T-helper 2 cell treated with Interferon-gamma antibody and Interleukin-4, amounts not matched to agents 100 ng/mL and 5 ng/mL, for 36 hours (primary cell): ENCODE measurements around the gene FAM3D. TPM values are rescaled to one million over a fixed set of nuclear protein-coding genes. Genes with fewer than 3 reads are reported as not detected.

Source experiments
- intact Hi-C: fragments of 100-400 bp; cut with micrococcal nuclease; formaldehyde crosslinking; loops from one replicate; pipeline ENCODE4 v1.15.1; 2023
- total RNA-seq: library from RNA; stranded (reverse); gene quantifications from 2 replicates; pipeline ENCODE4 v1.2.3, GENCODE V29; 2022

The FAM3D gene
- total RNA-seq, 1 donor from 2014 or later: not detected

- intact Hi-C loops: no loop called here
Measured at GRCh38 chr3:58656631-58657030, 9.9 kb downstream of the FAM3D start.

GRCh38 chr3:58654466-58654865 lies 12.1 kb downstream of the FAM3D start:
- intact Hi-C loops: no loop called here

- intact Hi-C loops: no loop called here
Measured at GRCh38 chr3:58652624-58653023, 13.9 kb downstream of the FAM3D start.

GRCh38 chr3:58651276-58651675 lies 15.3 kb downstream of the FAM3D start:
- intact Hi-C loops: no loop called here

GRCh38 chr3:58647381-58648141 lies 19.0 kb downstream of the FAM3D start:
- intact Hi-C loops: no loop called here

GRCh38 chr3:58646503-58646902 lies 20.1 kb downstream of the FAM3D start:
- intact Hi-C loops: no loop called here

GRCh38 chr3:58645726-58646125 lies 20.8 kb downstream of the FAM3D start:
- intact Hi-C loops: no loop called here

GRCh38 chr3:58642846-58643245 lies 23.7 kb downstream of the FAM3D start:
- intact Hi-C loops: no loop called here

- intact Hi-C loops: loop anchor here (1.0 kb wide), 1 partner anchor 409 kb away; the partner anchor contains the start of gene CFAP20DC
Measured at GRCh38 chr3:58640700-58641372, 25.7 kb downstream of the FAM3D start.

- intact Hi-C loops: loop anchor here (1.0 kb wide), 1 partner anchor 410 kb away; the partner anchor contains the start of gene CFAP20DC
Measured at GRCh38 chr3:58639842-58640241, 26.7 kb downstream of the FAM3D start.

- intact Hi-C loops: no loop called here
Measured at GRCh38 chr3:58639001-58639400, 27.6 kb downstream of the FAM3D start.

GRCh38 chr3:58638591-58638990 lies 28.0 kb downstream of the FAM3D start:
- intact Hi-C loops: no loop called here

GRCh38 chr3:58637509-58637908 lies 29.1 kb downstream of the FAM3D start:
- intact Hi-C loops: no loop called here

GRCh38 chr3:58635371-58636285 lies 30.9 kb downstream of the FAM3D start:
- intact Hi-C loops: no loop called here

GRCh38 chr3:58633157-58633865 lies 33.3 kb downstream of the FAM3D start:
- intact Hi-C loops: loop anchor here (5.0 kb wide), 1 partner anchor 446 kb away; no protein-coding TSS in a partner anchor

- intact Hi-C loops: loop anchor here (2.0 to 5.0 kb wide), 2 partner anchors 325 to 444 kb away; partner anchors contain the start of genes HTD2 and RPP14
Measured at GRCh38 chr3:58631742-58632141, 34.8 kb downstream of the FAM3D start.

GRCh38 chr3:58630710-58631092 lies 35.9 kb downstream of the FAM3D start:
- intact Hi-C loops: loop anchor here (1.0 to 5.0 kb wide), 3 partner anchors 62 to 443 kb away; partner anchors contain the start of genes HTD2 and RPP14

GRCh38 chr3:58630076-58630709 lies 36.4 kb downstream of the FAM3D start:
- intact Hi-C loops: loop anchor here (1.0 to 5.0 kb wide), 3 partner anchors 62 to 443 kb away; partner anchors contain the start of genes HTD2 and RPP14

GRCh38 chr3:58629629-58630028 lies 36.9 kb downstream of the FAM3D start:
- intact Hi-C loops: loop anchor here (1.0 to 5.0 kb wide), 3 partner anchors 61 to 442 kb away; partner anchors contain the start of genes HTD2 and RPP14
